ENCODE measurements around the gene PC.
"Not testable (repeated sequence)": the region's sequence is repeated elsewhere in the genome, so short reads cannot be mapped to it uniquely, and the experiment has no call there.

Gene PC

GRCh38 chr11:66981976-66982578 lies 23.9 kb upstream of the PC start:
- no peak for DNase-seq (ENCODE audit: low read depth)

- DNase-seq (ENCODE audit: low read depth) = no peak
Measured at GRCh38 chr11:66979336-66979980, 21.3 kb upstream of the PC start.

GRCh38 chr11:66978717-66979116 lies 20.5 kb upstream of the PC start:
- DNase-seq (ENCODE audit: low read depth) = no peak

GRCh38 chr11:66978229-66978628 lies 20.0 kb upstream of the PC start:
- DNase-seq (ENCODE audit: low read depth) = no peak

- no peak for DNase-seq (ENCODE audit: low read depth)
Measured at GRCh38 chr11:66976925-66977324, 18.7 kb upstream of the PC start.

GRCh38 chr11:66976028-66976467 lies 17.9 kb upstream of the PC start:
- peak; percentile 8 for DNase-seq (ENCODE audit: low read depth)

- DNase-seq (ENCODE audit: low read depth) = no peak
Measured at GRCh38 chr11:66975405-66976027, 17.3 kb upstream of the PC start.

- DNase-seq (ENCODE audit: low read depth) = no peak
Measured at GRCh38 chr11:66974724-66975404, 16.7 kb upstream of the PC start, which contains the start of gene C11orf86. Gene C11orf86, plus strand, starts transcription at chr11:66975304. Its CDS starts 59 bp downstream, at chr11:66975363.

GRCh38 chr11:66973956-66974580 lies 15.9 kb upstream of the PC start:
- no peak for DNase-seq (ENCODE audit: low read depth)

- DNase-seq (ENCODE audit: low read depth) = no peak
Measured at GRCh38 chr11:66971488-66971887, 13.3 kb upstream of the PC start.

GRCh38 chr11:66970807-66971442 lies 12.7 kb upstream of the PC start:
- no peak for DNase-seq (ENCODE audit: low read depth)

GRCh38 chr11:66970371-66970806 lies 12.2 kb upstream of the PC start:
- no peak for DNase-seq (ENCODE audit: low read depth)

- DNase-seq (ENCODE audit: low read depth) = no peak
Measured at GRCh38 chr11:66969584-66970225, 11.5 kb upstream of the PC start.

- no peak for DNase-seq (ENCODE audit: low read depth)
Measured at GRCh38 chr11:66967670-66968425, 9.7 kb upstream of the PC start.

- DNase-seq (ENCODE audit: low read depth) = no peak
Measured at GRCh38 chr11:66966351-66966750, 8.2 kb upstream of the PC start.

GRCh38 chr11:66964495-66964894 lies 6.3 kb upstream of the PC start:
- DNase-seq (ENCODE audit: low read depth) = no peak

GRCh38 chr11:66962801-66963200 lies 4.6 kb upstream of the PC start:
- DNase-seq (ENCODE audit: low read depth) = no peak

GRCh38 chr11:66962247-66962646 lies 4.1 kb upstream of the PC start:
- no peak for DNase-seq (ENCODE audit: low read depth)

- not testable (repeated sequence) for DNase-seq (ENCODE audit: low read depth)
Measured at GRCh38 chr11:66961691-66962213, 3.6 kb upstream of the PC start.

- DNase-seq (ENCODE audit: low read depth) = no peak
Measured at GRCh38 chr11:66958956-66959274, 732 bp upstream of the PC start.

GRCh38 chr11:66957971-66958231 lies 282 bp downstream of the PC start:
- peak; percentile 9 for DNase-seq (ENCODE audit: low read depth)

Data from stimulated activated CD8-positive, alpha-beta memory T cell treated with anti-CD3 and anti-CD28 coated beads, Interleukin-7, amount 100 ng/mL, for 24 hours (primary cell).